HepG2 (cell line): ENCODE measurements around the gene SHISAL2B. TPM values are rescaled to one million over a fixed set of nuclear protein-coding genes. Genes with fewer than 3 reads are reported as not detected.

Experiments
- CBFB ChIP-seq: sonication (generic); formaldehyde crosslinking; IDR thresholded peaks from 2 replicates; pipeline ENCODE4 v1.4.0; 2020; ENCODE audit warnings: missing genetic modification reagents
- E2F2 ChIP-seq: sonication (generic); formaldehyde crosslinking; IDR thresholded peaks from 2 replicates; pipeline ENCODE4 v1.4.0; 2020; ENCODE audit warnings: missing genetic modification reagents, borderline replicate concordance
- EHMT2 ChIP-seq: fragments of 200-600 bp; sonication (generic); IDR thresholded peaks from 2 replicates; pipeline ENCODE4 v1.7.0; 2017; ENCODE audit warnings: antibody characterized with exemption, low read depth, low read length, borderline replicate concordance
- HDAC1 ChIP-seq: sonication (generic); formaldehyde crosslinking; IDR thresholded peaks from 2 replicates; pipeline ENCODE4 v1.5.1; 2020; ENCODE audit warnings: mild to moderate bottlenecking, missing genetic modification reagents
- KDM4B ChIP-seq: sonication (generic); formaldehyde crosslinking; IDR thresholded peaks from 2 replicates; pipeline ENCODE4 v1.4.0; 2020; ENCODE audit warnings: missing genetic modification reagents
- MAFF ChIP-seq: IDR thresholded peaks from 2 replicates; pipeline ENCODE4 v1.6.1; 2011; ENCODE audit warnings: low read depth, low read length, improper control_type of control experiment
- NKX3-1 ChIP-seq: sonication (generic); formaldehyde crosslinking; IDR thresholded peaks from 2 replicates; pipeline ENCODE4 v1.5.0; 2020; ENCODE audit warnings: missing genetic modification reagents
- SMC3 ChIP-seq: IDR thresholded peaks from 2 replicates; pipeline ENCODE4 v1.6.1; 2011; ENCODE audit warnings: low read length, improper control_type of control experiment
- STAG1 ChIP-seq: sonication (generic); formaldehyde crosslinking; IDR thresholded peaks from 2 replicates; pipeline ENCODE4 v1.4.0; 2020; ENCODE audit warnings: missing genetic modification reagents
- TRIM22 ChIP-seq: fragments of 450-650 bp; IDR thresholded peaks from 2 replicates; pipeline ENCODE4 v1.6.1; 2017
- ZBTB26 ChIP-seq: IDR thresholded peaks from 2 replicates; pipeline ENCODE4 v1.6.1; 2016; ENCODE audit warnings: missing compliant biosample characterization, missing genetic modification reagents, borderline replicate concordance
- ZNF564 ChIP-seq: sonication (generic); formaldehyde crosslinking; IDR thresholded peaks from 2 replicates; pipeline ENCODE4 v1.8.1; 2023; ENCODE audit warnings: mild to moderate bottlenecking, missing genetic modification reagents
- ZNF691 ChIP-seq: sonication (generic); formaldehyde crosslinking; IDR thresholded peaks from 2 replicates; pipeline ENCODE4 v1.4.0; 2020; ENCODE audit warnings: missing genetic modification reagents, low read depth, mild to moderate bottlenecking, borderline replicate concordance
- ZNF737 ChIP-seq: sonication (generic); formaldehyde crosslinking; IDR thresholded peaks from 2 replicates; pipeline ENCODE4 v1.5.0; 2020; ENCODE audit warnings: missing genetic modification reagents, mild to moderate bottlenecking, borderline replicate concordance
- ZNF883 ChIP-seq: sonication (generic); formaldehyde crosslinking; IDR thresholded peaks from 2 replicates; pipeline ENCODE4 v1.5.1; 2020; ENCODE audit warnings: mild to moderate bottlenecking, missing genetic modification reagents; ENCODE audit errors: not compliant biosample characterization
- polyA plus RNA-seq, 8 experiments: library from polyadenylated mRNA; depleted of rRNA in 3 of 8; stranded (reverse) in 7 of 8; unstranded in 1 of 8; fragments of >200 nt; fragmentation: Illumina TruSeq in 4 of 8; extraction: Trizol in 4 of 8; gene quantifications; 2 replicates each; pipeline versions ENCODE4 v1.2.1 to v1.2.3, GENCODE V29; 2011 to 2016; ENCODE audit warnings: low read depth in 4 of 8, missing spikeins in 1 of 8, mixed read lengths in 1 of 8; ENCODE audit not compliant: insufficient read depth in 1 of 8
- total RNA-seq, 5 experiments: library from RNA; depleted of rRNA; stranded (reverse); fragments of >200 nt; fragmentation: Illumina TruSeq; extraction: Trizol; gene quantifications; 2 replicates each; pipeline ENCODE4 v1.2.3, GENCODE V29; 2016; ENCODE audit warnings: low read depth in 1 of 5
- TF ChIP-seq, protein P1 (sequence below), 2 experiments: sonication (generic) in 1 of 2; formaldehyde crosslinking in 1 of 2; IDR thresholded peaks; 2 replicates each; pipeline versions ENCODE4 v1.5.1 to v1.6.1; 2011 to 2020; ENCODE audit warnings: borderline replicate concordance in 1 of 2, low read depth in 1 of 2, low read length in 1 of 2, mild to moderate bottlenecking in 1 of 2, missing genetic modification reagents in 1 of 2, moderate library complexity in 1 of 2
- TF ChIP-seq, protein P2 (sequence below): sonication (generic); formaldehyde crosslinking; IDR thresholded peaks from 2 replicates; pipeline ENCODE4 v1.5.1; 2020; ENCODE audit warnings: mild to moderate bottlenecking, missing genetic modification reagents, borderline replicate concordance

SHISAL2B gene
- total and polyA plus RNA-seq, 2 of the 13 experiments (the other 11 are each of a cell fraction or from before 2014, with no cell fraction given): not detected

DNA sequence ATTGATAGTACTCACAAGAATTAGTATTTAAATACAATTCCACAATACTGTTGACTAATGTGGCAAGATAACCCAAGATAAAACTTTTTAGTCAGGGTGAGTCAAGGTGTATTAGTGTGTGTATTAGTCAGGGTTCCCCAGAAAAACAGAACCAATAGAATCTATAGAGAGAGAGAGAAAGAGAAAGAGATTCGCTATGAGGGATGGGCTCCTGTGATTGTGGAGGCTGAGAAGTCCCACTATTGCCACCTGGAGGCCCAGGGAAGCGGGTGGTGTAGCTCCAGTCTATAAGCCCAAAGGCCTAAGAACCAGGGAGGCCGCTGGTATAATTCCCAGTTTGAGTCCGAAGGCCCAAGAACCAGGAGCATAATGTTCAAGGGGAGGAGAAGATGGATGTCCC is 10.0 kb upstream of the SHISAL2B start (continued):
- TF ChIP-seq ZNF691 (no peak), CBFB (CRISPR knock-in tag) (no peak), ZNF737 (CRISPR knock-in tag) (no peak), MAFF (no peak), ZNF883 (no peak), E2F2 (no peak), HDAC1 (CRISPR knock-in tag) (no peak), STAG1 (CRISPR knock-in tag) (peak; percentile 27), SMC3 (peak; percentile 17; the same call in 1 of the 2 replicates), TRIM22 (no peak), EHMT2 (no peak), ZNF564 (CRISPR knock-in tag) (no peak), NKX3-1 (no peak), ZBTB26 (no peak), KDM4B (CRISPR knock-in tag) (no peak)
- TF ChIP-seq, protein P1, sequence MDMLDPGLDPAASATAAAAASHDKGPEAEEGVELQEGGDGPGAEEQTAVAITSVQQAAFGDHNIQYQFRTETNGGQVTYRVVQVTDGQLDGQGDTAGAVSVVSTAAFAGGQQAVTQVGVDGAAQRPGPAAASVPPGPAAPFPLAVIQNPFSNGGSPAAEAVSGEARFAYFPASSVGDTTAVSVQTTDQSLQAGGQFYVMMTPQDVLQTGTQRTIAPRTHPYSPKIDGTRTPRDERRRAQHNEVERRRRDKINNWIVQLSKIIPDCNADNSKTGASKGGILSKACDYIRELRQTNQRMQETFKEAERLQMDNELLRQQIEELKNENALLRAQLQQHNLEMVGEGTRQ (IDR thresholded peaks at IDR 0.05; ENCODE audit: low read depth, low read length): no peak
- TF ChIP-seq, protein P1 (CRISPR knock-in tag; IDR thresholded peaks at IDR 0.05; ENCODE audit: borderline replicate concordance): no peak
- TF ChIP-seq, protein P2, sequence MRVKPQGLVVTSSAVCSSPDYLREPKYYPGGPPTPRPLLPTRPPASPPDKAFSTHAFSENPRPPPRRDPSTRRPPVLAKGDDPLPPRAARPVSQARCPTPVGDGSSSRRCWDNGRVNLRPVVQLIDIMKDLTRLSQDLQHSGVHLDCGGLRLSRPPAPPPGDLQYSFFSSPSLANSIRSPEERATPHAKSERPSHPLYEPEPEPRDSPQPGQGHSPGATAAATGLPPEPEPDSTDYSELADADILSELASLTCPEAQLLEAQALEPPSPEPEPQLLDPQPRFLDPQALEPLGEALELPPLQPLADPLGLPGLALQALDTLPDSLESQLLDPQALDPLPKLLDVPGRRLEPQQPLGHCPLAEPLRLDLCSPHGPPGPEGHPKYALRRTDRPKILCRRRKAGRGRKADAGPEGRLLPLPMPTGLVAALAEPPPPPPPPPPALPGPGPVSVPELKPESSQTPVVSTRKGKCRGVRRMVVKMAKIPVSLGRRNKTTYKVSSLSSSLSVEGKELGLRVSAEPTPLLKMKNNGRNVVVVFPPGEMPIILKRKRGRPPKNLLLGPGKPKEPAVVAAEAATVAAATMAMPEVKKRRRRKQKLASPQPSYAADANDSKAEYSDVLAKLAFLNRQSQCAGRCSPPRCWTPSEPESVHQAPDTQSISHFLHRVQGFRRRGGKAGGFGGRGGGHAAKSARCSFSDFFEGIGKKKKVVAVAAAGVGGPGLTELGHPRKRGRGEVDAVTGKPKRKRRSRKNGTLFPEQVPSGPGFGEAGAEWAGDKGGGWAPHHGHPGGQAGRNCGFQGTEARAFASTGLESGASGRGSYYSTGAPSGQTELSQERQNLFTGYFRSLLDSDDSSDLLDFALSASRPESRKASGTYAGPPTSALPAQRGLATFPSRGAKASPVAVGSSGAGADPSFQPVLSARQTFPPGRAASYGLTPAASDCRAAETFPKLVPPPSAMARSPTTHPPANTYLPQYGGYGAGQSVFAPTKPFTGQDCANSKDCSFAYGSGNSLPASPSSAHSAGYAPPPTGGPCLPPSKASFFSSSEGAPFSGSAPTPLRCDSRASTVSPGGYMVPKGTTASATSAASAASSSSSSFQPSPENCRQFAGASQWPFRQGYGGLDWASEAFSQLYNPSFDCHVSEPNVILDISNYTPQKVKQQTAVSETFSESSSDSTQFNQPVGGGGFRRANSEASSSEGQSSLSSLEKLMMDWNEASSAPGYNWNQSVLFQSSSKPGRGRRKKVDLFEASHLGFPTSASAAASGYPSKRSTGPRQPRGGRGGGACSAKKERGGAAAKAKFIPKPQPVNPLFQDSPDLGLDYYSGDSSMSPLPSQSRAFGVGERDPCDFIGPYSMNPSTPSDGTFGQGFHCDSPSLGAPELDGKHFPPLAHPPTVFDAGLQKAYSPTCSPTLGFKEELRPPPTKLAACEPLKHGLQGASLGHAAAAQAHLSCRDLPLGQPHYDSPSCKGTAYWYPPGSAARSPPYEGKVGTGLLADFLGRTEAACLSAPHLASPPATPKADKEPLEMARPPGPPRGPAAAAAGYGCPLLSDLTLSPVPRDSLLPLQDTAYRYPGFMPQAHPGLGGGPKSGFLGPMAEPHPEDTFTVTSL (CRISPR knock-in tag): no peak
